ENCODE data around the gene C21orf91.

The C21orf91 gene

GRCh38 chr21:17819877-17820229 is 697 bp upstream of the C21orf91 start:
- DNase-seq (ENCODE audit: low read depth): no peak
- no peak for TF ChIP-seq CTCF (conservative IDR thresholded peaks at IDR 0.05; ENCODE audit: low read depth, low read length)
- H3K4me3 ChIP-seq (ENCODE audit: low read length): peak overlapping the region; percentile 77

- DNase-seq (ENCODE audit: low read depth): no peak
- no peak for TF ChIP-seq CTCF (conservative IDR thresholded peaks at IDR 0.05; ENCODE audit: low read depth, low read length)
- H3K4me3 ChIP-seq (ENCODE audit: low read length): peak overlapping the region; percentile 77
Measured at GRCh38 chr21:17818186-17819113, 706 bp downstream of the C21orf91 start.

DNA sequence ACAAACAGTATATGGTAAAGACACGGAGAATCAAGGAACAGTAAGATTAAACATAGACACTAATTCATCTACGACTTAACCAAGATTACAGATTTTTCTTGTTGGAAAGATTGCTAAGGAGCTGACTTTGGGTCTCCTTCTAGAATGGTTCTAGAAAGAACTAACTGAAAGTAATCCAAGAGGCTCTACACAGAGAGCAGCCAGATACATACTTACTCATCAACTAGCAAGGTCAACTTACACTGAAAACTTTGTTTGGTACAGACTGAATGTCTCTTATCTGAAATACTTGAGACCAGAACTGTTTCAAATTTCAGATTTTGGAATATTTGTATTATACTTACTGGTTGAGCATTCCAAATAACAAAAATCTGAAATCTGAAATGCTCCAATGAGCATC is 5.8 kb downstream of the C21orf91 start:
- TF ChIP-seq CTCF (conservative IDR thresholded peaks at IDR 0.05; ENCODE audit: low read depth, low read length): no peak
- H3K4me3 ChIP-seq (ENCODE audit: low read length): no peak overlapping the region
- DNase-seq (ENCODE audit: low read depth): no peak

DNA sequence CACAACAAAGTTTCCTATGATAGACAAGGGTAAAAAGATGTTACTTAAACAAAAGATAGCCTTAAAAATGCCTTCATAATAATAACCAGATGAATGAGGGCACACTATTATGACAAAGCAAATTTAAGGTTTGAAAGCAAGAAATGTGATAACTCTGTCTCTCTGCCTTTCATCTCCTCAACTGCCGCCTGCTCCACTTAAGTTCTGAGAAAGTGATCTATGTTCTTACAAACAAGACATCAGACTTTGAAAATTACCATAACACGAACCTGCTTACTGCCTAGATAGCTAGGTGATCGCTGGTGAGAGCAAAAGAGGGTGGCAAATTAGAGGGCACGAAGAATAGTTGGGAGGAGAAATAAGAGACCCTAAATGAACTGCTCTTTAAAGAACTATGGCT is 13.2 kb downstream of the C21orf91 start:
- TF ChIP-seq CTCF (conservative IDR thresholded peaks at IDR 0.05; ENCODE audit: low read depth, low read length): no peak
- H3K4me3 ChIP-seq (ENCODE audit: low read length): no peak overlapping the region

GRCh38 chr21:17803536-17803935 is 15.6 kb downstream of the C21orf91 start:
- TF ChIP-seq CTCF (conservative IDR thresholded peaks at IDR 0.05; ENCODE audit: low read depth, low read length): no peak
- no peak for DNase-seq (ENCODE audit: low read depth)
- no peak overlapping the region for H3K4me3 ChIP-seq (ENCODE audit: low read length)

More for the DNA sequence above, 13.2 kb downstream of the C21orf91 start:
- no peak for DNase-seq (ENCODE audit: low read depth)

DNA sequence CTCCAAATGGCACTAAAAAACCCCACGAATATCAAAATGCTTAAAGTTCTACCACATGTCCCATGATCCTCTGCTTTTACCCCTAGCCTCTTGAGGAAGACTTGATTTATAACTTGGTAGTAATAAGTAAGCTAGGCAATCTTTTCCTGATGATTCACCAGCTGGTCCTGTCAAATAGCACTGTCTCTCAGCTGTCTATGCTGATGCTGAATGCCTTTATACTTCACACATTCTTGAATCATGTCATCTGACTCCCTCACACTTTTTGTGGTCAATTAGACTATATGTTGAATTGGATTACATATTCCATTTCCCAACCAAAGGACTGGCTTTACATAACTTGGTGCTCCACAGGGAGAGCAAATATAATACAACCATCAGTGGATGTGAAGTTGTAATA is 16.6 kb downstream of the C21orf91 start:
- no peak for TF ChIP-seq CTCF (conservative IDR thresholded peaks at IDR 0.05; ENCODE audit: low read depth, low read length)
- no peak overlapping the region for H3K4me3 ChIP-seq (ENCODE audit: low read length)
- DNase-seq (ENCODE audit: low read depth): no peak
